Astrocyte of the hippocampus (primary cell): ENCODE measurements around the gene PCDH1.
"Not testable (repeated sequence)": the region's sequence is repeated elsewhere in the genome, so short reads cannot be mapped to it uniquely, and the experiment has no call there.

Experiments
- DNase-seq: peaks from one replicate; pipeline ENCODE4 v3.0.0; 2011; ENCODE audit warnings: low read depth, low spot score

Gene PCDH1

DNA sequence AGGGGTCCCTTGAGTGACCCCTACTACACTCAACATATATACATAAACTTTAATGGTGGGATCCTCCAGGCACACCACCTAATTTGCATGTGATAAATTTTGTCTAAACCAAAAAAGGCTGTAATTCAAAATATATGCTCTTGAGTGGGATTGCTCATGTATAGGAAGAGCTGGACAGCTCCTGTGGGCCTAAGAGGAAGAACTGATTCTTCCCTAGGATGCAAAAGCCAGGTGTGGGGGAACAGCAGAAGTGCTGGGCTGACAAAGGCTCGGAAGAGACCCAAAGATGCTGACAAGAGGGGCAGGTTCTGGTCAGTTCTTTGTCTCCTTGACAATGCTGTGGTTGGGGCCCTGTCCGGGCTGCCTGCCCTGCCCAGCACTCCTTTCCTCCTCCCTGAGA lies 43.9 kb downstream of the PCDH1 start:
- no peak for DNase-seq

DNA sequence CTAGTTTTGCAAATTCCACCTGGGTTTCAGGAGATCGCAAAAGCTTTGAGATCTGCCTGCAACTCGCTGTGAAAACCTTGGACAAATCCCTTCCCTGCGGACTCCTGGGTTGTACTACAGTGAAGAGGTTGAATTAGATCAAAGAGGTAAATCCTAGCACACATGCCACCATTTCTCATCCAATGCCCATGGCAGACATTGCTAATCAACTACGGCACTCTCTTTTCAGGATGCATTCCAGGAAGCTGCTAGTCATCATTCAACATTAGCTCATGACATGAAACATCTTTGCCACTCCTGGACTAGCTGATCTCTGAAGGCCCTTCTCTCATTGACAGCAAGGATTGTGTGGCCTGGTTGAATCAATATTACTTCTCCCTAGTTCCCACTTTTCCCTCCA lies 46.1 kb downstream of the PCDH1 start:
- DNase-seq: no peak

DNA sequence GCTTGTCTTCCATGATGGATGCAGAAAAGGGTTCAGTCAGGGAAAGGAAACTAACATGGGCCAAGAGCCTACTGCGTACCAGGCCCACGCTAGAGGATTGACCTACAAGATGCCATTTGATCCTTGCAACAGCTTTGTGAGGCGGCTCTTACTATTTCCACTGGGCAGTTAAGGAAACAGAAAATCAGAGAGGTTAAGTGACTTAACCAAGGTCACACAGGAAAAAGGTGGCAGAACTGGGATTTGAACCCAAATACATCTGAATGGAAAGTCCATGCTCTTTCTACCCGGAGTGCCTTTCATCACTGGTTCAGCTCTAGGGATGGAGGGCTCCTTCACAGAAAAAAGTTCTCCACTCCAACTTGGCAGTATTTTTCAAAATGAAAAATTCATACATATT lies 50.0 kb downstream of the PCDH1 start:
- no peak for DNase-seq

DNA sequence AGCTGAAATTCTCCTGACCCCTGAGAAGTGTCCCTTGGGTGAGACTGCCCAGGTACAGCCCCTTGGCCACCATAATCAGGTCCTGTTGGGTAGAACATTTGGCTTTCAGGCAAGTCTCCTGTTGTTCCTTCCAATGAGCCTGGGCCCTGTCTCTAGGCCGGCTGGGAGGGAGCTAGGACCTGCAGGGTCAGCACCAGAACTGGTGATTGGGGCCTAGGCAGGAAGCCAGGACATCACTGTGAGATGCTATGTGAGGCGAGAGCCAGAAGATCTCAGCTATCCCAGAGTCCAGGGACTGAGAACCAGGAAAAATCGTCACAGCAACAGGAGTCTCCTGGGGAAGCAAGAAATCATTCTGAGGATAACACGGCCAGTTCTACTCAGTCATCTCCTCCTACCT lies 51.5 kb downstream of the PCDH1 start:
- no peak for DNase-seq

DNA sequence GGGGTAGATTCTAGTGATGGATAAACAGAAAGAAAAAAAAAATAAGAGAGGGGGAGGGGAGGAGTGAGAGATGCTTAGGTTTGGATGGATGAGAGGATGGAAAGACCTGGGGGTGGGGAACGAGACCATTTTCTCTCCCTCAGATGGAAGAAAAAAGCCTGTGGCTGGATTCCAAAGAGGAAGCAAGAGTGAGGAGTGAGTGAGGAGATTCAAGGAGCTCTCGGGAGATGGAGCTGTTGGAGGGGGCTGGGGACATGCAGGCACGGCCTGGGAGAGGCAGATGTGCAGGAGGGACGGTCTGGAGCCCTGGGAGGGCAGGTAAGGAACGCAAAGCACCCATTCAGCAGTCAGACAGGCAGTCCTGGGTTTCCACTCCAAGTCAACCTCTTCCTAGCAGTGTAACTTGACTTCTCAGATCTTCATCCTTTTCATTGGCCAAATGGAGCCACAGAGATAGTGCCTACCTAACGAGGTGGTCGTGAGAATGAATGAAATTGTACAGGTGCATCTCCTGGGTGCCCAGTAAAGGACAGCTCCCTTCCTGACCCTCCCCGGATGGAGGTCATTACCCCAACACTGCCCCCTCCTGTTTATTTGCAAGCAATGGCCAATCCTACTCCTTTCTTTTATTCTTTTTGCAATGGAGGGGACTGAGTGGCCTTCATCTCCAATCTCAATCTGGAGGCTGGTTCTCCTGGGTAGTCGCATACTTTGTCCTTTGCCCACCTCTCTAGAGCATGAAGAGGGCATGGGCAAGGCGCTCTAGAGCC lies 52.2 kb downstream of the PCDH1 start:
- no peak for DNase-seq

DNA sequence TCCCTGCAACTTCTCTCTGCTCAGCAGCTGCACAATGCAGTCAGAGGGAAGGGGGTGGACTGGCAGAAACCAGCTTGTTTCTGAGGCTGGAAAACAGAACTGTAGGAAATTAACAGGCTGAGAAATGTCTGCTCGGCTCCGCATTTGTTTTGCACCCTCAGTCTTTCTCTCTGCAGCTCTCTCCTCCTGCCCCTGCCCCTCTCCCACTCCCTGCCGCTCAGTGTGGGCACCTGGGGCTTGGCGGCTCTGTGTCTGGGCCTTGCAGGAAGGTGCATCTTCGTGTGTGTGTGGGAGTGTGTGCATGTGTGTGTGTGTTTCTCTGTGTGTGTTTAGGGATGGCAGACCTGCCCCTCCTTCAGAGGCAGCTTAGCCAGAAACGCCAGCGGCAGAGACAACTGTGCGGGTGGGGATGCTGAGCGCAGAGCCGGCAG lies 53.0 kb downstream of the PCDH1 start:
- no peak for DNase-seq

DNA sequence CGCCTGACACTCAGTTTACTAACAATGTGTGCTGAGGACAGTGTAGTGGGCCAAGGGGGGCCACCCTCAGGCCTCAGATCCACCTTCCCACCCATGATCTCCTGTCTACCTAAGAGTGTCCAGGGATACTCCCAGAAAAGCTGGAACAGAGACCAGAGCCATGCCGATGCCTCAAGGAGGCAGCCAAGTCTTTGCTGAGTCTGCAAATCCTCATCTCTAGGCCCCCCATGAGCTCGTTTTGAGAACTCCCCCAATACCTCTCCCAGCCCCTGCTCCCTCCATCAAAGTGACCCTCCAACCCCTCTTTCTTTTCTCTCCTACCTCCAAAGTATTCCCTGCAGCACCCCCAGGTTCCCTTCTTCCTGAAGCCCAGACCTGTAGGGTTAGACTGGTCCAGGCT lies 53.5 kb downstream of the PCDH1 start:
- DNase-seq: no peak

DNA sequence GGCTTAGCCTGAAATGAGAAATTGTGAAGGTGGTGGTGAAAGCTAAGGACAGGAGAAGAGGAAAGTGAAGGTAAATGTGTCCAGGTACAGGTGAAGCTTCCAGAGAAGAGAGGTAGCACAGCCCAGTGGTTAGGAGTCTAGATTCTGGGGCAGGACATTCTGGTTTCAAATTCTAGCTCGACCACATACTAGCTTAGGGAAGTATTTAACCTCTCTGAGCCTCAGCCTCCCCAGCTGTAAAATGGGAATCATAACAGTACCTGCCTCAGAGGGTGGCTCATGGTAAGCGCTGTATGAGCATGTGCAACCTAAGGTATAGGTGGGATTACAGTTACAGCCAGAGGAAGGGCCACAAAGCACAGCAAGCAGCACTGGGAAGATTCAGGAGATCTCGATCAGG lies 55.2 kb downstream of the PCDH1 start:
- DNase-seq: no peak

DNA sequence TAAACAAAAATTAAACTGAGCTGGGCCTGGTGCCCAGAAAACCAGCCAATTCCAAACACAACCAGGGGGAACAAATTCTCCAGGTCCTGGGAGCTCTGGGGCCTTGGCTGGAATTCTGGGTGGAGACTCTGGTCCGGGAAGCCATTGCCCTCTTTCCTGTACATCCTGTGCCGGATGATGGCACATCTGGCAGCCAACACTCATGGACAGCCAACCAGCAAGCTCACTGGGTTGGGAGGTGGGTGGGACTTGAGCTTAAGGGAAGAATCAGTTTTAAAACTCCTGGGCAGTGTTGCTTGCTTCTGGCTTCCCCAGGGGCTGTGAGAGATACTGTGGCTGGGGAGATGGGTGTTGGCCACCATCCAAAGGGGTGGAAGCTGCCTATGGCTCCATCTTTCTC lies 56.1 kb downstream of the PCDH1 start:
- DNase-seq: peak; percentile 48

DNA sequence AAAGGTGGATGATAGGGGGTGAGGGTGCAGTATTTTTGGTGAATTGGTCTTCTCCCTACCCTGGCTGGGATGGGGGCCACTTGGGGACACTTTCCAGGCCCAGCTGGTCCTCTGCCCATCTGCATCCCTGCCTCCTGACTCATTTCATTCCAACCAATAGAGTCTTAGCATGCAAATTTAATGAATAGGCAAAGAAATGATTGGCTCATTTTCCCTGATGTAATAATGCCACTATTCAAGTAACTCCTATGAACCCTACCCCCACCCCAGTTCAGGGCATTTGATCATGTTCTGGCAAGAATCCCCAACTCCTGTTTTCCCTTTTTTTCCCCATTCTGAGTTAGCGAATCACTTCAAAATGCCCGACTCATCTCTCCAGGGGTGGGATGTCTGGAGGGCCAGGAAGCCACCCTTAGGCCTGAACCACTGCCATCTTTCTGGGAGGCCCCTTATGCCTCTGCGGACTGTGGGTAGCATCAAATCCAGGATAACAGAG lies 56.7 kb downstream of the PCDH1 start:
- DNase-seq: peak; percentile 81

DNA sequence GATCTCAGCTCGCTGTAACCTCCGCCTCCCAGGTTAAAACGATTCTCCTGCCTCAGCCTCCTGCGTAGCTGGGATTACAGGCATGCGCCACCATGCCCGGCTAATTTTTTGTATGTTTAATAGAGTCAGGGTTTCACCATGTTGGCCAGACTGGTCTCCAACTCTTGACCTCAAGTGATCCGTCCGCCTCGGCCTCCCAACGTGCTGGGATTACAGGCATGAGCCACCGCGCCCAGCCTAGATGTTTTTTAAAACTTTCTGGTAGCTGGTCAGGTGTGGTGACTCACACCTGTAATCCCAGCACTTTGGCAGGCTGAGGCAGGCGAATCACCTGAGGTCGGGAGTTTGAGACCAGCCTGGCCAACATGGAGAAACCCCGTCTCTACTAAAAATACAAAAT lies 57.5 kb downstream of the PCDH1 start:
- not testable (repeated sequence) for DNase-seq

DNA sequence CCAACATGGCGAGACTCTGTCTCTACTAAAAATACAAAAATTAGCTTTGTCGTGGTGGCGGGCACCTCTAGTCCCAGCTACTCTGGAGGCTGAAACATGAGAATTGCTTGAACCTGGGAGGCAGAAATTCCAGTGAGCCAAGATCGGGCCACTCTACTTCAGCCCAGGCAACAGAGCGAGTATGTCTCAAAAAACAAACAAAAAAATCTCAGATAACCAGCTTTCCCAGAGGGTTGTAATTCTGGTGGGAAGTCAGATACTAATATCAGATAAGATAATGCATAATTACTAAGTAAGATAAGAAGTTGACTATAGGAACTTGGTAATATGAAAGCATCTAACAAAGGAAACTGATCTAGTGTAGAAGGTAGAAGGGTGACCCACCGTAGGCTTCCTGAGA lies 60.6 kb downstream of the PCDH1 start:
- no peak for DNase-seq

DNA sequence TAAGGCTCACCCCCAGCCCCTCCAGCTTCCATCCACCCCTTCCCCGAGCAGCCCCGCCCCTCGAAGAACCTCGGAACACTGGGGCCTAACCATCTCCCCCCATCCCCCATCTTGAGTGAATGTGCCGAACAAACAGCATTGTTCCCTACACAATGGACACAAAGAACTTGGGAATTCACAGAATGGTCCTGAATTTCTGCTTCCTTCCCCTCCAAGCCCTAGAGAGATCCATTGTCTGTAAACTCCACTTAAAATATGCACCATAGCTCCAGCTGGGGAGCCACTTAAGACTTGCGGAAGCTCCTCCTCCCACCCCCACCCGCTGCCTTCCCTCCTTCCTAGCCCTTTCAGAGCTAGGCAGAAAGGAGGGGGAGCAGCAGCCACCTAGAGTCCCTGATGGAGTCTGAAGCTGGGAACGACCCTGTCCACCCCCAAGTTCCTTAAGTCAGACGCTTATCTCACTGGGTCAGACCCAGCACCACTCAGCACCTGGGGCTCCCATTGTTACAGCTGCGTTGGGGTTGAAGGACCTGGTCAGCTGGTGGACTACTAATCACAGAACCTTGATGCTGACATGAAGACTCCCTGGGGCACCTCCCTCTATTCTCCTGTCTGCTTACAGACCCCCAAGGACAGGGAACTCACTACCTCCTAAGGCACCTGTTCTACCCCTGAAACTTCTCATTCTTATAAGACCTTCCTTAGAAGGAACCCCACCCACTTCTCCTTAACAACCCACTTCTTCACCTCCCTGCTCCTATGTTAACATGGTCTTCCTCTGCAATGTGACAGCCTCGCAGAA lies 61.4 kb downstream of the PCDH1 start:
- DNase-seq: no peak

DNA sequence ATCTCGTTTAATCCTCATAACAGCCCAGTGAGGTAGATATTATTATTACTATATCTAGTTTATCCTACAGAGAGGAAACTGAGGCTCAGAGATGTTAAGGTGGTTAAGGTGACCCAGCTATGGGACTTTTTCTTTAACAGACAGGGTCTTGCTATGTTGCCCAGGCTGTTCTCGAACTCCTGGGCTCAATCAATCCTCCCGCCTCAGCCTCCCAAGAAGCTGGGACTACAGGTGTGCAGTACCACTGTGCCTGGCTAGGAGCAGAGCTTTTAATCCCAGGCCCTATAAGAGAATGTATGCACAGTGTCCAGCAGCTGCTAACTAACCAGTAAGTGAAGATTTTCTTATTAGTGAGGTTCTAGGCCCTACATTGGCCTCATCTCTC lies 62.4 kb downstream of the PCDH1 start:
- no peak for DNase-seq

DNA sequence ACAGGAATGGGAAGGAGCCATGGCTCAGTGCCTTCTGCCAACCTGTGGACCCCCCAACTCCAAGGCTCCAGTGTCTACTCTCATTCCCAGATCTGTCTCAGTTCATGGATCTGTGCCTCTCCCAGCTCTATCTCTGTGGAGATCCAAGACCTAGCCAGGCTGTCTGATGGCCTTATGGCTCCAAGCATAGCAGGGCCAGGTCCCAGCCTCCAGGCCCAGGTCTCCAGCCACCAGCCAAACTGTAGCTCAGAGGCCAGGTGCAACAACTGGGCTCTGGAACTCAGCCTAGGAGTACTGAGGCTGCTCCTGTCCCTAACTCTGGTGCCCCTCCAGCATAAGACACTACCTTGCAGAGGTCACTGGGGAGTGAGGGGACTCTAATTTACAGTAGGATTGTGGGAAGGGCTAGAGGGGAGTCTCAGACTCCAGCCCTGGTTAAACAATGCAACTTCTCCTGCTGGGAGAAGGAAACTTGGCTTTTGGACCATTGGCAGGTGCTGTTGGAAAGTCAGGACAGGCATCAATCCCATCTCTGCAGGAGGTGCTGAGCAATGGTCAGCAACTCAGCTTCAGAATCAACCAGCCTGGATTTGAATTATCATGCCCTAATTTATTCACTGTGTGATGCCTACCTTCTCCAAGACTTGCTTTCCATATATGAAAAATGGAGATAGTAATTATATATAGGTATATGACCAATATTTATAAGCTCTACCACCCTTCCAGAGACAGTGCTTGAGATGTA lies 63.0 kb downstream of the PCDH1 start:
- DNase-seq: no peak

DNA sequence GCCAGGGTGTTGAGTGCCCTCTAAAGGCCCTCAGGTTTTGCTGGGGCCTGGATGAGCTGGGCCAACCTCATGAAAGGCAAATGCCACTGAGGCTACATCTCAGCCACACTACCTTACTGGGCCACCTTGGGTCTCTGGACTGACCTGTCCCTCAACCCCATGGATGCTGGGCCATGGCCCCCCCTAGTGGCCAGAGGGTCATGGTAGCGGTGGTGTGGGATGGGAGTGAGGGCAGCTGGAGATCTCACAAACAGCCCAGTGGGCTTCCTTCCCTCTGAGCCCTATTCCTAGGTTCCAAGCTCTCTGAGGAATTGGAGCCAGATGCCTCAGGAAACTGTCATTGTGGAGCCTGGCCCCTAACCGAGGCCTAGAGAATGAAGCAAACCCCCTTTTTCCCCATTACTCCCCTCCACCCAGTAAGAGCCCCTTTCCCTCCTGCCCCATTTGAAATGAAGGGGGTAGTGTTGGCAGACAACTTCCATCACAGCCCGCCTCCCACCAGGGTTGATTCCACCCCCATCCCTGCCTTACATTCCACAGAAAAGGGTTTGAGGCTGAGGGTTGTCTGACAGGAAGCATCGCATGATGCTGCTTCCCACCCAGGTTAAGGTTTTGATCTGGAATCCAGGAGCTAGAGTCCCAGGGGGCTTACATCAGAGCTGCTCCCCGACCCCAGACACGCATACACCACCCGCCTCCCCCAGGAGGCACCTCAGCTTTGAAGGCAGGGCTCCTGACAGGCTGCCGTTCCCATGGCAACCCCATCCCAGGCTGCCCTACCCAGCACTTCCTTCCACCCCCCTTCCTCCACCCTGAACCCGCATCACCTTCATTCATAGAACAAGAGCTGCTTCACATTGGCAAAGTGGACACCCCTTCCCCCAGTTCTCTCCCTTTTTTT lies 63.9 kb downstream of the PCDH1 start:
- peak; percentile 35 for DNase-seq

DNA sequence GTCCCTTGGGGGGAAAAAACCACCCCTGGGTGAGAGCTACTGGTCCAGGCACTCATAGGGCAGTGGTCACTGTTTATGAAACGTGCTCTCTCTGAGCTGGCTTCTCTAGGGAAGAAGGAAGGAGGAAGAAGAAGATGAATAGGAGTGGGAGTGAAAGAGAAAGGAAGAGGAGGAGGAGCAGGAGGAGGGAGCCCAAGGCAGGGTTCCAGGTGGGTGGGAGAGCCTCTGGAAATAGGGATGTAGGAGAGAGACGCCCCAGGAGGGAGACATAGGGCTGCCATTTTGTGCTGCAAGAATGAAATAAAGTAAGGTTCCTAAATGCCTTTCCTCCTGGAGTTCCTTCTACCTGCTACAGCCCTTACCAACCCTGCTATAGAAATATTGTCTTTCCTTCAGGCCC lies 65.7 kb downstream of the PCDH1 start:
- no peak for DNase-seq

DNA sequence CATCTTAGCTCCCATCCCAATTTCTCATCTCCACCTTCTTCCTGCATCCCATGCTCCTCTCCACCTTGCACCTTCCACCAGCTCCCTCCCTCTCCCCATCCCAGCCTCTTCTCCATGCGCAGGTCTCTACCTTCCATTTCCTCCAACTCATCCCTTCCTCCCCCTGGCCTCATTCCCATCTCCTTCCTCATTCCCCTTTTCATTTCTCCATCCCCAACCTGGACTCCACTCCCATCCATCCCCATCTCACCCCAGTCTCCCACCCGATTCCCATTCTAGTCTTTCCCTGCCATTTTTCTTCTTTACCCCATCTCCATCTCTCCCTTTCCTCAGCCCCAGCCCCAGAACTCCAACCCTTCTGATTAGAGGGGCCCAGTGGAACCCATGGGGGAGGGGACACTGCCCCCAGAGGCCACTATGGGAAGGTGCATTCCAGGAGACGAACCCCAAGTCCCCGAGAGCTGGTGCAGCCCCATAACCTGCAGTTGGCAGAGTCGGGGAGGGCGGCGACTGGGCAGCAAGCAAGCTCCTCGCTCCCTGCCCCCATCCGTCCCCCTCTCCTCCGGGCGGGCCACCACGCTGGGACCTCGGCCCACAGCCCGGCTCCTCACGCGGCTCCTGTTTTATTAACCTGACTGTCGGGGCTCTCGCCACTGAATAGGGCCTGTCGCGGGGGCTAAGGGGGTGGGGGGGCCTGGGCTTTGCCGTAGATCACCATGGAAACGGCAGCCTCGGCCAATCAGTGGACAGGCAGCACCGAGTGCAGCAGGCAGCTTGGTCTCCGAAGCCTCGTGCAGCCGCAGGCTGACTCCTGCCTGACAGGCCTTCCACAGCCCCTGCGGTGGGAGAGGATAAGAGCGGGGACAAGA lies 66.7 kb downstream of the PCDH1 start:
- peak; percentile 55 for DNase-seq

DNA sequence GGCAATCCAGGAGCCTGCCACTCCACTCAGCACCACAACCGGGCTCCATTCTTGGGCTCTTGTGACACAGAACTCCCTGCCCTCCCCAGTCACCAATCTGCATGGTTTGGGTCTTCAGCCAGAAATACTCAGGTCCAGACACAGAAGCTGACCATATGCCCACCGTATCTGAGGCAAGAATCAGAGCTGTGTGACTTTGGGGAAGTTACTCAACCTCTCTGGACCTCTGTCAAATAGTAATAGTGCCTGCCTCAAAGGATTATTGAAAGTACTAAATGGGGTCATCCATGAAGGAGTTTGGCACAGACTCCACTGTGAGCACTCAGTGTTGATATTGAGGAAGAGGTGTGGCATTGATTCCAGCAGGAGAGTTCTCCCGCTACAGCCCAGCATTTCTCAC lies 67.5 kb downstream of the PCDH1 start:
- no peak for DNase-seq

DNA sequence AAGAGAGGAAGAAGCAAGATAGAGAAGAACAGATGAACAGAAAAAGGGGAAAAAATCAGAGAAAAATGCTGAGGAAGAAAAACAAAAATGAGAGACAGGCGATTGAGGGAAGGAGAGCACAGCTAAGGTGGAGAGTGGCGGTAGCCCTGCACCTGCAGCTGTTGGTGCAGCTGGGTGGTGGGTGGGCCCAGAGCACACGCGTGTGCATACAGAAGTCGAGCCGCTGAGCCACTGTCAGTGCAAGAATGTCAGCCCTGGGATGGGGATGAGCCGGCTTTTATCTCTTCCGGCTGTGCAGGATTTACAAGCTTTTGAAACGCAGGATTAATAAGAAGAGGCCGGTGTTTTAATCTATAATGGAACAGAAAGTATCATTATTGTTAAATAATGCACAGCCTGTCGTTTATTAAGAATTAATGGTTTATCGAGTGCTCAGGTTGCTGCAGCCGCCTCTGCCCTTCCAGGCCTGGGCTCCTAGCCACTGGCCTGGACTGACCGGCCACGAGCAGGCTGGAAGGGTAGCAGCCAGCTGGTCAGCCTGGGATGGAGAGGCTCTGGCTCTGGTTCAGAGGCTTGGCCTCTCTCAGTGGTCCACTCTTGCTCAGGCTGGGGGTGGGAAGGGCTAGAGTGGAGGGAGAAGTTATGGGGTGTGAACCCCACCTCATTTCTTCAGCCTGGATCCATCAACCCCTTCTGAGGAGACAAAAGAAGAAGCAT lies 68.7 kb downstream of the PCDH1 start:
- no peak for DNase-seq
